HepG2 (cell line): Measurements from ENCODE around the gene OTOP2. TPM values are rescaled to one million over a fixed set of nuclear protein-coding genes. Genes with fewer than 3 reads are reported as not detected.

Source experiments
- ESRRA ChIP-seq: sonication (generic); formaldehyde crosslinking; IDR thresholded peaks from 2 replicates; pipeline ENCODE4 v1.5.1; 2020; ENCODE audit warnings: mild to moderate bottlenecking, low read depth, missing genetic modification reagents
- ETV5 ChIP-seq: IDR thresholded peaks from 2 replicates; pipeline ENCODE4 v1.6.1; 2018; ENCODE audit warnings: missing biosample characterization, missing genetic modification reagents, inconsistent platforms, borderline replicate concordance
- HOXA5 ChIP-seq: sonication (generic); formaldehyde crosslinking; IDR thresholded peaks from 2 replicates; pipeline ENCODE4 v1.4.0; 2020; ENCODE audit warnings: missing genetic modification reagents
- KDM5B ChIP-seq: sonication (generic); formaldehyde crosslinking; IDR thresholded peaks from 2 replicates; pipeline ENCODE4 v1.4.0; 2020; ENCODE audit warnings: missing genetic modification reagents, mild to moderate bottlenecking, borderline replicate concordance
- MED1 ChIP-seq: sonication (generic); formaldehyde crosslinking; IDR thresholded peaks from 2 replicates; pipeline ENCODE4 v1.4.0; 2020; ENCODE audit warnings: missing genetic modification reagents
- MIER3 ChIP-seq: IDR thresholded peaks from 2 replicates; pipeline ENCODE4 v1.6.1; 2016; ENCODE audit warnings: missing compliant biosample characterization, borderline replicate concordance
- MYC ChIP-seq: sonication (generic); formaldehyde crosslinking; IDR thresholded peaks from 2 replicates; pipeline ENCODE4 v1.9.0; 2021; ENCODE audit warnings: missing genetic modification reagents, borderline replicate concordance
- NR2F6 ChIP-seq, 2 experiments: IDR thresholded peaks; 2 replicates each; pipeline ENCODE4 v1.6.1; 2016; ENCODE audit warnings: antibody characterized with exemption in 1 of 2, mild to moderate bottlenecking in 1 of 2
- POLR2AphosphoS5 ChIP-seq: IDR thresholded peaks from 2 replicates; pipeline ENCODE4 v1.6.1; 2012; ENCODE audit warnings: low read depth, low read length
- REPIN1 ChIP-seq: sonication (generic); formaldehyde crosslinking; IDR thresholded peaks from 2 replicates; pipeline ENCODE4 v1.8.0; 2022; ENCODE audit warnings: missing genetic modification reagents, low read depth, mild to moderate bottlenecking, borderline replicate concordance
- RXRA ChIP-seq: sonication (generic); formaldehyde crosslinking; IDR thresholded peaks from 2 replicates; pipeline ENCODE4 v1.5.1; 2020; ENCODE audit warnings: missing genetic modification reagents
- SMAD9 ChIP-seq: sonication (generic); formaldehyde crosslinking; IDR thresholded peaks from 2 replicates; pipeline ENCODE4 v1.5.1; 2020; ENCODE audit warnings: mild to moderate bottlenecking, missing genetic modification reagents
- SOX5 ChIP-seq: IDR thresholded peaks from 2 replicates; pipeline ENCODE4 v1.6.1; 2016; ENCODE audit warnings: borderline replicate concordance
- ZNF235 ChIP-seq: sonication (generic); formaldehyde crosslinking; IDR thresholded peaks from 2 replicates; pipeline ENCODE4 v1.8.1; 2023; ENCODE audit warnings: mild to moderate bottlenecking, missing genetic modification reagents, borderline replicate concordance
- ZNF713 ChIP-seq: sonication (generic); formaldehyde crosslinking; IDR thresholded peaks from 2 replicates; pipeline ENCODE4 v1.4.0; 2020; ENCODE audit warnings: mild to moderate bottlenecking, missing genetic modification reagents
- ZNF878 ChIP-seq: sonication (generic); formaldehyde crosslinking; IDR thresholded peaks from 2 replicates; pipeline ENCODE4 v1.8.1; 2023; ENCODE audit warnings: mild to moderate bottlenecking, missing genetic modification reagents, moderate library complexity
- polyA plus RNA-seq, 8 experiments: library from polyadenylated mRNA; depleted of rRNA in 3 of 8; stranded (reverse) in 7 of 8; unstranded in 1 of 8; fragments of >200 nt; fragmentation: Illumina TruSeq in 4 of 8; extraction: Trizol in 4 of 8; gene quantifications; 2 replicates each; pipeline versions ENCODE4 v1.2.1 to v1.2.3, GENCODE V29; 2011 to 2016; ENCODE audit warnings: low read depth in 4 of 8, missing spikeins in 1 of 8, mixed read lengths in 1 of 8; ENCODE audit not compliant: insufficient read depth in 1 of 8
- total RNA-seq, 5 experiments: library from RNA; depleted of rRNA; stranded (reverse); fragments of >200 nt; fragmentation: Illumina TruSeq; extraction: Trizol; gene quantifications; 2 replicates each; pipeline ENCODE4 v1.2.3, GENCODE V29; 2016; ENCODE audit warnings: low read depth in 1 of 5
- TF ChIP-seq, protein P1 (sequence below): sonication (generic); formaldehyde crosslinking; IDR thresholded peaks from 2 replicates; pipeline ENCODE4 v1.4.0; 2020; ENCODE audit warnings: mild to moderate bottlenecking, low read depth, missing genetic modification reagents
- TF ChIP-seq, protein P2 (sequence below), 2 experiments: sonication (generic) in 1 of 2; formaldehyde crosslinking in 1 of 2; IDR thresholded peaks; 2 replicates each; pipeline versions ENCODE4 v1.4.0 to v1.6.1; 2018 to 2020; ENCODE audit warnings: missing genetic modification reagents in 2 of 2, borderline replicate concordance in 1 of 2, low read depth in 1 of 2, mild to moderate bottlenecking in 1 of 2, missing biosample characterization in 1 of 2
- TF ChIP-seq, protein P3 (sequence below): sonication (generic); formaldehyde crosslinking; IDR thresholded peaks from 2 replicates; pipeline ENCODE4 v1.8.1; 2023; ENCODE audit warnings: mild to moderate bottlenecking, missing genetic modification reagents
- TF ChIP-seq, protein P4 (sequence below): sonication (generic); formaldehyde crosslinking; IDR thresholded peaks from 2 replicates; pipeline ENCODE4 v1.5.0; 2020; ENCODE audit warnings: mild to moderate bottlenecking, missing genetic modification reagents
- TF ChIP-seq, protein P5 (sequence below): sonication (generic); formaldehyde crosslinking; IDR thresholded peaks from 2 replicates; pipeline ENCODE4 v1.8.0; 2023; ENCODE audit warnings: mild to moderate bottlenecking, missing genetic modification reagents

OTOP2 gene
- total and polyA plus RNA-seq, 2 of the 13 experiments (the other 11 are each of a cell fraction or from before 2014, with no cell fraction given): not detected

DNA sequence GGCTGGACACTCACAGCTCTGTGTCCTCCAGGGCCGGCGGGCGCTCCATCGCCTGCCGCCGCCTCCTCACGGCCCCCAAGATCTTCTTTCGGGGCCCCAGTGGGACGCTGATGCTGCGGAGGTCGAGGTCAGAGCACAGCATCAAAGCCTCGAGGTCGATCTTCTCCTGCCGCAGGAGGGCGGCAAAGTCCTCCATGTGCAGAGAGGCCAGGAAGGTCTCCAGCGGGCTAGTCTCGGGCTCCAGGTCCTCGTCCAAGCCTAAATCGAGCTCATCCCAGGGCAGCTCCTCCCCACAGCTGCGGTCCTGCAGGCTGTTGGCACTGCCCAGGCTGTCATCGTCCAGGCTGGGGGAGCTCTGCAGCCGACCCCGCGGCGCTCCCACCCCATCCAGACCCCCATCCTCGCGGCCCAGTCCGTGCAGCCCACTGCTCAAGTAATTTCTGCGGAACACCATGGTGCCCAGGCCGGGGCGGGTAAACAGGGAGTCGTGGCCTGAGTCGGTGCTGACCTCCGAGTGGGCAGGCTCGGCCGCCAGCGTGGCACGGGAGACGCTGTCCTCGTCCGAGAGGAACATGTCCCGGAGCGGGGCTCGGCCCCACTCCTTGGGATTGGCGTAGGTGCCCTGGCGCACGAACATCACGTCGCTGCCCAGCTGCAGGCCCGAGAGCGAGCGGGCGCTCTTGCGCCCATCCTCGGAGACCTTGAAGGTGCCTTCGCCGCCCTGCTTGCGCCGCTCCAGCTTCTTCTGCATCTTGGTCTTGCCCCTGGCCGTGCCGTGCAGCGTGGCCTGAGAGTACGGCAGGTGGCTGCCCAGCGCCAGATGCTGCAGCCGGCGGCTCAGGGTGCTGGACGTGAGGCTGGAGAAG is 4.4 kb upstream of the OTOP2 start (continued):
- TF ChIP-seq, protein P1, sequence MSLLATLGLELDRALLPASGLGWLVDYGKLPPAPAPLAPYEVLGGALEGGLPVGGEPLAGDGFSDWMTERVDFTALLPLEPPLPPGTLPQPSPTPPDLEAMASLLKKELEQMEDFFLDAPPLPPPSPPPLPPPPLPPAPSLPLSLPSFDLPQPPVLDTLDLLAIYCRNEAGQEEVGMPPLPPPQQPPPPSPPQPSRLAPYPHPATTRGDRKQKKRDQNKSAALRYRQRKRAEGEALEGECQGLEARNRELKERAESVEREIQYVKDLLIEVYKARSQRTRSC (CRISPR knock-in tag): no peak
- no peak for TF ChIP-seq REPIN1 (CRISPR knock-in tag)
- TF ChIP-seq SOX5 (CRISPR knock-in tag): no peak
- TF ChIP-seq POLR2AphosphoS5: no peak
- TF ChIP-seq MED1 (CRISPR knock-in tag): no peak
- peak; percentile 60; the same call in 1 of the 2 replicates for TF ChIP-seq NR2F6 (IDR thresholded peaks at IDR 0.05)
- TF ChIP-seq NR2F6 (CRISPR knock-in tag; IDR thresholded peaks at IDR 0.05): peak; percentile 81
- peak; percentile 33; the same call in 1 of the 2 replicates for TF ChIP-seq KDM5B (CRISPR knock-in tag)
- TF ChIP-seq, protein P2, sequence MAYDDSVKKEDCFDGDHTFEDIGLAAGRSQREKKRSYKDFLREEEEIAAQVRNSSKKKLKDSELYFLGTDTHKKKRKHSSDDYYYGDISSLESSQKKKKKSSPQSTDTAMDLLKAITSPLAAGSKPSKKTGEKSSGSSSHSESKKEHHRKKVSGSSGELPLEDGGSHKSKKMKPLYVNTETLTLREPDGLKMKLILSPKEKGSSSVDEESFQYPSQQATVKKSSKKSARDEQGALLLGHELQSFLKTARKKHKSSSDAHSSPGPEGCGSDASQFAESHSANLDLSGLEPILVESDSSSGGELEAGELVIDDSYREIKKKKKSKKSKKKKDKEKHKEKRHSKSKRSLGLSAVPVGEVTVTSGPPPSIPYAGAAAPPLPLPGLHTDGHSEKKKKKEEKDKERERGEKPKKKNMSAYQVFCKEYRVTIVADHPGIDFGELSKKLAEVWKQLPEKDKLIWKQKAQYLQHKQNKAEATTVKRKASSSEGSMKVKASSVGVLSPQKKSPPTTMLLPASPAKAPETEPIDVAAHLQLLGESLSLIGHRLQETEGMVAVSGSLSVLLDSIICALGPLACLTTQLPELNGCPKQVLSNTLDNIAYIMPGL (CRISPR knock-in tag; IDR thresholded peaks at IDR 0.05; ENCODE audit: borderline replicate concordance in 1 of 2, low read depth in 1 of 2): 0 out of 4 replicates have a peak, but pooled peaks of 1 of the 2 experiments have one; percentile 27
- TF ChIP-seq ZNF713 (CRISPR knock-in tag): no peak
- peak; percentile 4; the same call in 1 of the 2 replicates for TF ChIP-seq MYC (CRISPR knock-in tag)
- peak; percentile 55; the same call in 1 of the 2 replicates for TF ChIP-seq RXRA (CRISPR knock-in tag)
- TF ChIP-seq ZNF878 (CRISPR knock-in tag): no peak
- TF ChIP-seq ESRRA: no peak
- TF ChIP-seq SMAD9 (CRISPR knock-in tag): no peak
- TF ChIP-seq, protein P3, sequence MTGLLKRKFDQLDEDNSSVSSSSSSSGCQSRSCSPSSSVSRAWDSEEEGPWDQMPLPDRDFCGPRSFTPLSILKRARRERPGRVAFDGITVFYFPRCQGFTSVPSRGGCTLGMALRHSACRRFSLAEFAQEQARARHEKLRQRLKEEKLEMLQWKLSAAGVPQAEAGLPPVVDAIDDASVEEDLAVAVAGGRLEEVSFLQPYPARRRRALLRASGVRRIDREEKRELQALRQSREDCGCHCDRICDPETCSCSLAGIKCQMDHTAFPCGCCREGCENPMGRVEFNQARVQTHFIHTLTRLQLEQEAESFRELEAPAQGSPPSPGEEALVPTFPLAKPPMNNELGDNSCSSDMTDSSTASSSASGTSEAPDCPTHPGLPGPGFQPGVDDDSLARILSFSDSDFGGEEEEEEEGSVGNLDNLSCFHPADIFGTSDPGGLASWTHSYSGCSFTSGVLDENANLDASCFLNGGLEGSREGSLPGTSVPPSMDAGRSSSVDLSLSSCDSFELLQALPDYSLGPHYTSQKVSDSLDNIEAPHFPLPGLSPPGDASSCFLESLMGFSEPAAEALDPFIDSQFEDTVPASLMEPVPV: no peak
- TF ChIP-seq, protein P4, sequence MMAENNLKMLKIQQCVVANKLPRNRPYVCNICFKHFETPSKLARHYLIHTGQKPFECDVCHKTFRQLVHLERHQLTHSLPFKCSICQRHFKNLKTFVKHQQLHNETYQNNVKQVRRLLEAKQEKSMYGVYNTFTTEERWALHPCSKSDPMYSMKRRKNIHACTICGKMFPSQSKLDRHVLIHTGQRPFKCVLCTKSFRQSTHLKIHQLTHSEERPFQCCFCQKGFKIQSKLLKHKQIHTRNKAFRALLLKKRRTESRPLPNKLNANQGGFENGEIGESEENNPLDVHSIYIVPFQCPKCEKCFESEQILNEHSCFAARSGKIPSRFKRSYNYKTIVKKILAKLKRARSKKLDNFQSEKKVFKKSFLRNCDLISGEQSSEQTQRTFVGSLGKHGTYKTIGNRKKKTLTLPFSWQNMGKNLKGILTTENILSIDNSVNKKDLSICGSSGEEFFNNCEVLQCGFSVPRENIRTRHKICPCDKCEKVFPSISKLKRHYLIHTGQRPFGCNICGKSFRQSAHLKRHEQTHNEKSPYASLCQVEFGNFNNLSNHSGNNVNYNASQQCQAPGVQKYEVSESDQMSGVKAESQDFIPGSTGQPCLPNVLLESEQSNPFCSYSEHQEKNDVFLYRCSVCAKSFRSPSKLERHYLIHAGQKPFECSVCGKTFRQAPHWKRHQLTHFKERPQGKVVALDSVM (CRISPR knock-in tag): no peak
- no peak for TF ChIP-seq MIER3 (CRISPR knock-in tag)
- TF ChIP-seq, protein P5, sequence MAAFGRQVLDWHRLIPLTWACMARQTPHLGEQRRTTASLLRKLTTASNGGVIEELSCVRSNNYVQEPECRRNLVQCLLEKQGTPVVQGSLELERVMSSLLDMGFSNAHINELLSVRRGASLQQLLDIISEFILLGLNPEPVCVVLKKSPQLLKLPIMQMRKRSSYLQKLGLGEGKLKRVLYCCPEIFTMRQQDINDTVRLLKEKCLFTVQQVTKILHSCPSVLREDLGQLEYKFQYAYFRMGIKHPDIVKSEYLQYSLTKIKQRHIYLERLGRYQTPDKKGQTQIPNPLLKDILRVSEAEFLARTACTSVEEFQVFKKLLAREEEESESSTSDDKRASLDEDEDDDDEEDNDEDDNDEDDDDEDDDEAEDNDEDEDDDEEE (CRISPR knock-in tag): no peak
- TF ChIP-seq ZNF235 (CRISPR knock-in tag): peak; percentile 49; the same call in 1 of the 2 replicates
- peak; percentile 15; the same call in 1 of the 2 replicates for TF ChIP-seq ETV5 (CRISPR knock-in tag)
- no peak for TF ChIP-seq HOXA5 (CRISPR knock-in tag)
